ENCODE results near the gene VSX1.

Gene VSX1

GRCh38 chr20:25081730-25082497 lies at the start of gene VSX1:
VSX1 (minus strand) TSS chr20:25082141; CDS start chr20:25082096, 45 bp downstream.
- peak; percentile 9 for DNase-seq (ENCODE audit: low spot score)

DNA sequence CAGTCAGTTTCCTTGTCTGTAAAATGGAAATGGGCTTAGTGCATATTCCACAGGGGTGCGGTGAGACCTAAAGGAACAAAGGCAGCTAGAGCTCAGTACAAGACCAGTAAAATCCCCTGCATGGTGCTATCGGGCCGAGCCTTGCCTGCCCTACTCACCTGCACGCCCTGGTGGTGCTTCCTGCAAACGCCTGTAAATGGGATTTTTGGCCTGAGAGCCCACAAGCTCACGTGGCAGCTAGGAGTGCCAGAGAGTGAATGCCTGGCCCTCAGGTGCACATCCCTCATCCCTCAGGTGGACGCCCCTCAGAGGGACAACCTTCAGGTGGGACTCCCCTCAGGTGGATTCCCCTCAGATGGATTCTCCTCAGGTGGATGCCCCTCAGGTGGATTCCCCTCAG lies 48.0 kb upstream of the VSX1 start:
- no peak for DNase-seq (ENCODE audit: low spot score)

DNA sequence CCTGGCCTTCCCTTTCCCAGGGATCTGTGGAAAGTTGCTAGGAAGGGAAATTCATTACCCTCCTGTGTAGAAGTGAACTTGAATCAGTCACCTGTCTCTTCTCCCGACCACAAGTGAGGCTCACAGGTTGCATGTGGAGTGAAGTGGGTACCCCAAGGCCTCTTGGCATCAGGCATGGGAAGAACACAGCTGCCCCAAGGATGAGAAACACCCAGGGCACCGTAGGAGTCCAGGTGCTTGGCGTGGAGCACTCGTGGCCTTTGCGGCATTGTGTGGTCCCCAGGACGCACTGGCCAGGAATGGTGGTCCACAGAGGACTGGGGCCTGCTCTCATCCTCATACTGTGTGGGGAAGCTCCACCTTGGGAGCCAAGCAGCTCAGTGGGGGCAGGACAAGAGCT lies 47.5 kb upstream of the VSX1 start:
- DNase-seq (ENCODE audit: low spot score), result no peak

DNA sequence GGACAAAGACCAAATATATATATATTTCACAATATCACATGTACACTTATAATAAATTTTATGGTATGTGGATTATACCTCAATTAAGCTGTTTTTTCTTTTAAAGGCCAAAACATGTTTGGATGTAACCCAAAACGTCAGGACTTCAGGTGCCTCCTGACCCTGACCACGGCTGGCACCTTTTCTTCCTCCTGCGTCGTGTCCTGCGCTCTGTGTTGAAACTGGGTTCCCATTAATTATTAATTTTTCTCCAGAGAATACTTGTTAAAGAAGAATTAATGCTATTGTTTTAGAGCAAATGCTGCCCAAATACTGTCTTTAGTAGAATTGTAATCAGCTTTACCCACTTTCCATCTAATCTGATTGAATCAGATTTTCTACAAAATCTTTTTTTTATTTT lies 46.7 kb upstream of the VSX1 start:
- no peak for DNase-seq (ENCODE audit: low spot score)

DNA sequence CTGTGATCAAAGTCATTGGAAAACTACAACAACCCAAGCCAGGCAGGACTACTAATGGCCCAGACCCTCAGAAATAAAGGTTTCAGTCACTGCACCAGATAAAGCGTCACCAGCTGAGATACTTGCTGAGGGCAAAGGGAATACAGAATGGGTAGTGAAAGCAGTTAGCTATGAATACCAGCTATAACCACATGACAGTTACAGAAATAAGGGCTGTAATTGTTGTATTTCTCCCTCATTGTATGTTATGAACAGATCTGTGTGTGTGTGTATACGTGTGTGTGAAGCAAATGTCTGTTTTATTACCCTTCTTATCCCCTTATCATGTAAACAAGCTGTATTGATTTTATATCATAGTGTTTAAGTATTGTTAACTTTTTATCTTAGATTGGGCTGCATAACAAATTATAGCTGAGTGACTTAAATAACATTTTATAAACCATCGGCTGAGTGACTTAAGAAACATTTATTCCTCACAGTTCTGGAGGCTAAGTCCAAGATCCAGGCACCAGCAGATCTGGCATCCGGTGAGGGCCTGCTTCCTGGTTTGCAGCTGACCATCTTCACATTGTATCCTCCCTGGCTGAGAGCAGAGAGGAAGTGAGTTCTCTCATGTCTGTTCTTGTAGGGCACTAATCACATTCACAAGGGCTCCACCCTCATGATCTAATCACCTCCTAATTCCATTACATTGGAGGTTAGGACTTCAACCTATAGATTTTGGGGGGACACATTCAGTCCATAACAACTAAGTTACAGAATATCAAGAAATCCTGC lies 46.0 kb upstream of the VSX1 start:
- no peak for DNase-seq (ENCODE audit: low spot score)

GRCh38 chr20:25126204-25127029 lies 44.5 kb upstream of the VSX1 start:
- no peak for DNase-seq (ENCODE audit: low spot score)

GRCh38 chr20:25125636-25126035 lies 43.7 kb upstream of the VSX1 start:
- DNase-seq (ENCODE audit: low spot score), result no peak

- no peak for DNase-seq (ENCODE audit: low spot score)
Observed at GRCh38 chr20:25120920-25121319, 39.0 kb upstream of the VSX1 start.

DNA sequence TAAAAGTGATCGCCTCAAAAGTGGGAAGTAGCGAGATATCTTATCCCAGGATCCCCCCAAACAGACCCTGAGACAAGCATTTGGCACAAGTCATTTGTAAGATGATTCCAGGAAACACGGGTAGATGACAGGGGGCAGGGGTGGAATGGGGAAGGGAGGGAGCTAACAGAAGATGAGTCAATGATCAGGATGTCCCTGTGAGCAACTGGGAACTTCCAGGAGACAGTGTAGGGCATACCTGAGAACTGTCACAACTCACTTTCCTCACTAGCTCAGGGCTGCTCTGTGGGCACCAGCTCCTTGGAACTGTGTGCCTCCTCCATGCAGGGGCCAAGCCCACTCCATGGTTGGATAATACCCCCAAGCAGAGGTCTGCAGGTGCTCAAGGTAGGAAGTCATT lies 38.5 kb upstream of the VSX1 start:
- DNase-seq (ENCODE audit: low spot score), result no peak

DNA sequence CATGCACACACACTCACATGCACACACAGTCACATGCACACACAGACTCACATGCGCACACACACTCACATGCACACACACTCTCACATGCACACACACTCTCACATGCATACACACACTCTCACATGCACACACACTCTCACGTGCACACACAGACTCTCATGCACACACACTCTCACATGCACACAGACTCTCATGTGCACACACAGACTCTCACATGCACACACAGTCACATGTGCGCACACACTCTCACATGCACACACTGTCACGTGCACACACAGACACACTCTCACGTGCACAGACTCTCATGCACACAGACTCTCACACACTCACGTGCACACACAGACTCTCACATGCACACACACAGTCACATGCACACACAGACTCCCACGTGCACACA lies 36.6 kb upstream of the VSX1 start:
- no peak for DNase-seq (ENCODE audit: low spot score)

GRCh38 chr20:25117990-25118389 lies 36.0 kb upstream of the VSX1 start:
- no peak for DNase-seq (ENCODE audit: low spot score)

- DNase-seq (ENCODE audit: low spot score), result no peak
Observed at GRCh38 chr20:25116739-25117458, 35.0 kb upstream of the VSX1 start.

DNA sequence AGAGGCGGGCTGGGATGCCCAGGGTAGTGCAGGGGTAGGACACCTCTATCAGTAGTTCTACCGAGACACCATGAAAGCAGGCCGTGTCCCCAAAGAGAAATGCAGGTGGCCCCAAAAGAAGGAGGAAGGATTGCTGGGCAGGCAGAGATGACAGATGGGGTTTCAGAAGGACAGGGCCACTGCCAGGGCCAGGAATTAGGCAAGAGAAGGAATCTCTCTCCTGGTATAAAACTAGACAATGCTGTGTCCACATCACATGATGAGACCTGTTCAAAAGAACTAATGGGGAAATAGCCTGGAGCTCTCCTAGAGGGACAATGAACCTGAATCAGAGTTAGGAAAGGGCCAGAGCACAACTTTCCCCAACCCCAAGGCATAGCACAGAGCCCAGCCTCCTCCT lies 21.6 kb upstream of the VSX1 start:
- DNase-seq (ENCODE audit: low spot score), result no peak

- DNase-seq (ENCODE audit: low spot score), result no peak
Observed at GRCh38 chr20:25100914-25101313, 19.0 kb upstream of the VSX1 start.

DNA sequence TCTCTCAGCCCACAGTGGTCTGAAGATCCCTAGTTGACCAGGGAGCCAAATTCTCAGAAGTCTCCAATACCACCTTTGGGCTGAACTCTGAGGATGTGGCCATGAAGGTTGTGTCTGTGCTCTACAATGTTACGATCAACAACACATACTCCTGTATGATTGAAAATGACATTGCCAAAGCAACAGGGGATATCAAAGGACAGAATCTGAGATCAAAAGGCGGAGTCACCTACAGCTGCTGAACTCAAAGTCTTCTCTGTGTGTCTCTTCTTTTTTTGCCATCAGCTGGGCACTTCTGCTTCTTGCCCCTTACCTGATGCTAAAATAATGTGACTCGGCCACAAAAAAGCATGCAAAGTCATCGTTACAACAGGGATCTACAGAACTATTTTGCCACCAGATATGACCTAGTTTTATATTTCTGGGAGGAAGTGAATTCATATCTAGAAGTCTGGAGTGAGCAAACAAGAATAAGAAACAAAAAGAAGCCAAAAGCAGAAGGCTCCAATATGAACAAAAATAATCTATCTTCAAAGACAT lies 17.7 kb upstream of the VSX1 start:
- DNase-seq (ENCODE audit: low spot score), result no peak

GRCh38 chr20:25097498-25097897 lies 15.6 kb upstream of the VSX1 start:
- no peak for DNase-seq (ENCODE audit: low spot score)

GRCh38 chr20:25090492-25091429 lies 8.8 kb upstream of the VSX1 start:
- DNase-seq (ENCODE audit: low spot score), result no peak

- DNase-seq (ENCODE audit: low spot score), result no peak
Observed at GRCh38 chr20:25089662-25090061, 7.7 kb upstream of the VSX1 start.

- DNase-seq (ENCODE audit: low spot score), result no peak
Observed at GRCh38 chr20:25089096-25089495, 7.2 kb upstream of the VSX1 start.

DNA sequence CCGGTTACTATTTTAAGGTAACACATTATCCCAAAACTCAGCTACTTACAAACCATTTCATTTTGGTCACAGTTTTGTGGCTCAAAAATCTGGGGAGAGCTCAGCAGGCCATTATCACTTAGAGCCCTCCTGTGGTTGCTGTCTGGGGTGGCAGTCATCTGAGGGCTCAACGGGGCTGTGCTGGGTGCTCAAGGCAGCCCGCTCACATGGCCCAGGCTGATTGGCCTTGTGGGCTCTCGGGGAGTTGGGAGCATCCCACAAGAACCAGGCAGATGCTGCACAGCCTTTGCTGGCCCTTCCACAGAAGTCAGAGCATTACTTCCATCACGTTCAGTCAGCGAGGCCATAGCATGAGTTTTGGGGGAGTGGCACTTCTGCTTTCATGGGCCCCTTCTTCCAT lies 6.3 kb upstream of the VSX1 start:
- DNase-seq (ENCODE audit: low spot score), result peak; percentile 9
